ENCODE results near the gene EIF2S1. TPM values are rescaled to one million over a fixed set of nuclear protein-coding genes. Genes with fewer than 3 reads are reported as not detected.

EIF2S1 gene
- total and polyA plus RNA-seq, 12 donors, result 18.7 to 118 (median 94.3) TPM

- Histone ChIP-seq H3K27me3 (peaks cover 0 to 5% (median 0%) of the 10 kb centered on the region in 7 donors), H3K36me3 (no peaks in the 10 kb centered on the region), H3K4me3 (no peak overlapping the region), H3K9me3 (no peaks in the 10 kb centered on the region), H3K4me1 (peaks cover 0 to 14% (median 0%) of the 10 kb centered on the region in 9 donors), H3K27ac (no peak overlapping the region)
- WGBS, 2 donors, result 77 to 79% methylated on average over 3 of the region's 3 CpGs
- TF ChIP-seq CTCF (IDR thresholded peaks at IDR 0.05), result no peak
- DNase-seq (no peak), ATAC-seq (no peak)
- intact Hi-C loops (cut with DNase I), result no loop called here
These were observed 57.5 kb downstream of the EIF2S1 start for GRCh38 chr14:67417633-67418032.

- H3K27me3 ChIP-seq, result no peaks in the 10 kb centered on the region
- H3K27ac ChIP-seq, result no peak overlapping the region
- DNase-seq, result no peak
- intact Hi-C loops (cut with DNase I), result no loop called here
- 74 to 85% methylated on average over 11 of the region's 11 CpGs for WGBS, 2 donors
- H3K36me3 ChIP-seq, result no peaks in the 10 kb centered on the region
- peaks cover 0 to 9% (median 0%) of the 10 kb centered on the region in 9 donors for H3K4me1 ChIP-seq
- no peak overlapping the region for H3K4me3 ChIP-seq
- no peaks in the 10 kb centered on the region for H3K9me3 ChIP-seq
- no peak for TF ChIP-seq CTCF (IDR thresholded peaks at IDR 0.05)
- ATAC-seq, result peak in 1 of 8 donors; percentile 18
These were observed 58.5 kb downstream of the EIF2S1 start for GRCh38 chr14:67418401-67419191.

DNA sequence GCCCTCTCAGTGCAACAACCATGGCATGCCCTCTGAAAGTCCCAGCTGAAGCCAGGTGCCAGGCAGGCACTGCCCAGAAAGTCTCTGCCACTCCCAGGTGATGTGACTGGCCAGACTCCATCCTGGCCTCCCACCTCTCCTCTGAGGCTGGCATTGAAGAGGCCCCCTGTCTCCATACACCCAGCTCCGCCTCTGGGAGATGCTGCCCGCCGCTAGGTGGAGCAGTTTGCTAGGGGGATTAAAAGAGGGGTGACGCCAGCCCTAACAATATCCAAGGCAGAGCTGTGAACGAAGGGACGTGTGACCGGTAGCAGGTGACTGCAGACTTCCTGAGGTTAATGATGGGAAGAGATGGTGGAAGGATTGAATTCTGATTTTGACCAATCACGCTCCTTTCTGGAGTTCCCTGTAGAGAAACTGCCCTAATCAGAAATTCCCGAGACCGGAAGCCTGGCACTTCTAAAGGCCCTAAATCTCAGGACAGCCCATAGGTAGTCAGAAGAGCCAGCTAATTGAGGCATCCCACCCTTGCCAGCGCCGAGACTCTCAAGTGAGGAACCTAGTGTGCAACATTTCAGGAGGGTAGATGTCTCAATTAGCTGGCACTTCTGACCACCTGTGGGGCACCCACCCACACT is 60.1 kb downstream of the EIF2S1 start:
- no peaks in the 10 kb centered on the region for H3K4me1 ChIP-seq
- H3K4me3 ChIP-seq, result no peak overlapping the region
- no peak overlapping the region for H3K27ac ChIP-seq
- no peaks in the 10 kb centered on the region for H3K9me3 ChIP-seq
- H3K27me3 ChIP-seq, result peaks cover 0 to 9% (median 0%) of the 10 kb centered on the region in 7 donors
- H3K36me3 ChIP-seq, result no peaks in the 10 kb centered on the region
- WGBS, 2 donors, result 70 to 78% methylated on average over 12 of the region's 12 CpGs
- DNase-seq (peak in 1 of 2 donors; percentile 25), ATAC-seq (peak in 1 of 8 donors; percentile 39)
- intact Hi-C loops (cut with DNase I), result loop anchor here in 5 of 10 donors (10.0 kb wide), 1 partner anchor 285 kb away; the partner anchor contains the start of gene RDH12 (in 5 of the 5)
- peak in 7 of 9 donors; percentile 18 to 50 (median 25) for TF ChIP-seq CTCF (IDR thresholded peaks at IDR 0.05)

DNA sequence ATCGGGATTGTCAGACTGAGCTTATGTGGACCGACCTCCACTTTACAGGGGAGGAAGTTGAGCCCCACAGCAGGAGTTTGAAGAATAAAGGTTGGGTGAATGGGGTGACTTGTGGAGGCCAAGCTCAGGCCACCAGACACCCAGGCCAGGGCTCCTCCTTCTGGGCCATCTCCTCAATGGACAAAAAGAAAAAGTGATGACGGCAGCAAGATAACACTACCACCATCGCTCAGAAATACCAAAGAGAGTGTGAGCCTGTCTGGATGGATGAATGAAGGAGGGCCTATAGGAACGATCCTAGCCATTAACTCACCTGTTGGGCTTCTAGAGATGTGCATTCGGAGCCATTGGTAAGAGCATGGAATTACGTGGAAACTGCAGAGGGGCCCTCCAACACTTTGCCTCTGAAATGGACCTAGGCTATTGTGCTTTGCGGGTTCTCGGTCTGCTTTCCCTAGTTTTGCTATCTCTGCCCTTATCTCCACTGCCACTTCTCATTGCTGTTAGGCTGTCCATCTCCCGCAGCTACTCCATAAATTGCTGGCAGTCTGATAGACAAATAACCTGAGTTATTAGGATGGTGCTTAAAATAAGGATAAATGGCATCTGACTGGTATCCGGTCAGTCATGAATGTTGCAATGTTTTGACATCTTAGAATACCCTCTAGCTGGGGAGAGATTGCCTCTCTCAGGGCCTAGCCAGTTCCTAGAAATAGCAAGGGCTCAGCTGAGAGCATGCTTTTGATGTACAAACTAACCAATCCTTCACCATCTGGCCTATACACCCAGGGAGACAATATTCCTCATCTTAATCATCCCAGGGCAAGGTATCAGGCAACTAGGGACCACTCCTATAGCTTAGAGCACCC is 61.5 kb downstream of the EIF2S1 start:
- H3K9me3 ChIP-seq, result no peaks in the 10 kb centered on the region
- no peak for TF ChIP-seq CTCF (IDR thresholded peaks at IDR 0.05)
- intact Hi-C loops (cut with DNase I), result loop anchor here in 5 of 10 donors (10.0 kb wide), 1 partner anchor 283 kb away; the partner anchor contains the start of gene RDH12 (in 5 of the 5)
- no peak overlapping the region for H3K27ac ChIP-seq
- H3K36me3 ChIP-seq, result no peaks in the 10 kb centered on the region
- DNase-seq, result no peak
- H3K4me3 ChIP-seq, result no peak overlapping the region
- WGBS, 2 donors, result 79 to 80% methylated on average over 11 of the region's 11 CpGs
- H3K27me3 ChIP-seq, result peaks cover 0 to 22% (median 0%) of the 10 kb centered on the region in 7 donors
- ATAC-seq, result no peak
- peaks cover 0 to 6% (median 0%) of the 10 kb centered on the region in 9 donors for H3K4me1 ChIP-seq
